CD4-positive, alpha-beta T cell (primary cell): ENCODE data around the gene SAC3D1. TPM values are rescaled to one million over a fixed set of nuclear protein-coding genes. Genes with fewer than 3 reads are reported as not detected.

Experiments used
- ATAC-seq: fragments of 200-7000 bp; cut with Tn5 transposase; one replicate; pipeline ENCODE4 v1.10.0; 2022; ENCODE audit warnings: mild to moderate bottlenecking; ENCODE audit not compliant: poor library complexity
- CTCF ChIA-PET: fragments of 350-600 bp; sonication (Branson Sonifier 250); formaldehyde crosslinking; loops from one replicate; lab custom pipeline; 2021; ENCODE audit warnings: antibody characterized with exemption, inconsistent platforms; lab: Charles Lee
- POLR2A ChIA-PET: fragments of 350-600 bp; sonication (Branson Sonifier 250); formaldehyde crosslinking; loops from one replicate; lab custom pipeline; 2021; ENCODE audit warnings: antibody characterized with exemption, inconsistent platforms; lab: Charles Lee
- DNase-seq, 14 experiments: peaks; one replicate each; pipeline ENCODE4 v3.0.0-alpha.2; 2013 to 2020; ENCODE audit warnings: mixed read lengths in 2 of 14
- H3K27ac ChIP-seq, 2 donors: one replicate each; pipeline versions ENCODE4 v1.5.1 to v1.7.0; 2013; ENCODE audit warnings: low read length in 2 of 2, low read depth in 1 of 2, mild to moderate bottlenecking in 1 of 2
- H3K27me3 ChIP-seq, 2 experiments: 1 replicate in 1 of 2; 2 replicates in 1 of 2; pipeline versions ENCODE4 v1.6.1 to v1.7.0; 2013; ENCODE audit warnings: low read length in 2 of 2, control low read depth in 1 of 2, mild to moderate bottlenecking in 1 of 2, moderate library complexity in 1 of 2; ENCODE audit not compliant: insufficient read depth in 2 of 2, control insufficient read depth in 1 of 2
- H3K36me3 ChIP-seq: one replicate; pipeline ENCODE4 v1.6.1; 2013; ENCODE audit warnings: low read length, control low read depth; ENCODE audit not compliant: insufficient read depth
- H3K4me1 ChIP-seq: one replicate; pipeline ENCODE4 v1.6.1; 2013; ENCODE audit warnings: low read length, control low read depth; ENCODE audit not compliant: insufficient read depth
- H3K4me3 ChIP-seq: one replicate; pipeline ENCODE4 v1.5.1; 2013; ENCODE audit warnings: mild to moderate bottlenecking, low read length, moderate library complexity
- H3K9me3 ChIP-seq, 2 experiments: 1 replicate in 1 of 2; 2 replicates in 1 of 2; pipeline versions ENCODE4 v1.6.1 to v1.7.0; 2013; ENCODE audit warnings: low read length in 2 of 2, mild to moderate bottlenecking in 2 of 2, control low read depth in 1 of 2, moderate library complexity in 1 of 2; ENCODE audit not compliant: control insufficient read depth in 1 of 2, insufficient read depth in 1 of 2
- H3K27ac Mint-ChIP-seq: one replicate; pipeline ENCODE4 v1.8.0; 2020; ENCODE audit warnings: mixed read lengths
- H3K27me3 Mint-ChIP-seq: one replicate; pipeline ENCODE4 v1.8.0; 2021; ENCODE audit warnings: mixed read lengths
- H3K36me3 Mint-ChIP-seq: one replicate; pipeline ENCODE4 v1.8.0; 2021; ENCODE audit warnings: low read depth, mixed read lengths
- H3K4me1 Mint-ChIP-seq: one replicate; pipeline ENCODE4 v1.8.0; 2021; ENCODE audit warnings: low read depth, mixed read lengths
- H3K4me3 Mint-ChIP-seq: one replicate; pipeline ENCODE4 v1.8.0; 2020; ENCODE audit warnings: mild to moderate bottlenecking, mixed read lengths
- H3K9me3 Mint-ChIP-seq: one replicate; pipeline ENCODE4 v1.8.0; 2020; ENCODE audit warnings: mixed read lengths
- intact Hi-C, 2 experiments: fragments of 100-400 bp; cut with DNase I in 1 of 2; cut with micrococcal nuclease in 1 of 2; formaldehyde crosslinking; loops; one replicate each; pipeline versions ENCODE4 v1.15.1 to v1.9.0; 2023 to 2025; cut with DNase I, micrococcal nuclease
- total RNA-seq, 174 experiments: library from RNA in 2 of 174; stranded (reverse) in 2 of 174; gene quantifications; one replicate each; pipeline ENCODE4 v1.2.3 and lab custom pipeline; 2021 to 2026
- TF ChIP-seq, protein P1 (sequence below): fragments of 200-600 bp; IDR thresholded peaks from one replicate; pipeline ENCODE4 v1.8.0; 2022; ENCODE audit warnings: antibody characterized with exemption, mild to moderate bottlenecking

Gene SAC3D1
- total RNA-seq, 2 experiments from 2014 or later = 0.49 to 0.78 TPM

- no peaks in the 10 kb centered on the region for H3K4me1 Mint-ChIP-seq
- intact Hi-C loops = no loop called here
- no peak for ATAC-seq
- DNase-seq = peak in 4 of 14 experiments; percentile 6 to 43 (median 26)
- ChIA-PET POLR2A (interaction anchor here (0.6 to 1.2 kb wide), 2 partner anchors 16 to 500 kb away, joined by 3 read pairs; no protein-coding TSS in a partner anchor), CTCF (interaction anchor here (0.5 kb wide), 1 partner anchor 26 kb away, joined by 3 read pairs; no protein-coding TSS in a partner anchor)
- H3K4me3 ChIP-seq = peak within 1 kb of the TSS; percentile 3
- no peak within 1 kb of the TSS for H3K4me3 Mint-ChIP-seq
- H3K27me3 ChIP-seq = no peaks in the 10 kb centered on the region
- peaks cover 17% of the 10 kb centered on the region for H3K4me1 ChIP-seq
- no peaks in the 10 kb centered on the region for H3K9me3 ChIP-seq
- no peaks in the 10 kb centered on the region for H3K9me3 Mint-ChIP-seq
- H3K27me3 Mint-ChIP-seq = no peaks in the 10 kb centered on the region
- no peaks in the 10 kb centered on the region for H3K36me3 Mint-ChIP-seq
- H3K27ac ChIP-seq = no peak within 1 kb of the TSS
- H3K27ac Mint-ChIP-seq = no peak within 1 kb of the TSS
- TF ChIP-seq, protein P1, sequence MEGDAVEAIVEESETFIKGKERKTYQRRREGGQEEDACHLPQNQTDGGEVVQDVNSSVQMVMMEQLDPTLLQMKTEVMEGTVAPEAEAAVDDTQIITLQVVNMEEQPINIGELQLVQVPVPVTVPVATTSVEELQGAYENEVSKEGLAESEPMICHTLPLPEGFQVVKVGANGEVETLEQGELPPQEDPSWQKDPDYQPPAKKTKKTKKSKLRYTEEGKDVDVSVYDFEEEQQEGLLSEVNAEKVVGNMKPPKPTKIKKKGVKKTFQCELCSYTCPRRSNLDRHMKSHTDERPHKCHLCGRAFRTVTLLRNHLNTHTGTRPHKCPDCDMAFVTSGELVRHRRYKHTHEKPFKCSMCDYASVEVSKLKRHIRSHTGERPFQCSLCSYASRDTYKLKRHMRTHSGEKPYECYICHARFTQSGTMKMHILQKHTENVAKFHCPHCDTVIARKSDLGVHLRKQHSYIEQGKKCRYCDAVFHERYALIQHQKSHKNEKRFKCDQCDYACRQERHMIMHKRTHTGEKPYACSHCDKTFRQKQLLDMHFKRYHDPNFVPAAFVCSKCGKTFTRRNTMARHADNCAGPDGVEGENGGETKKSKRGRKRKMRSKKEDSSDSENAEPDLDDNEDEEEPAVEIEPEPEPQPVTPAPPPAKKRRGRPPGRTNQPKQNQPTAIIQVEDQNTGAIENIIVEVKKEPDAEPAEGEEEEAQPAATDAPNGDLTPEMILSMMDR = no peak
- H3K36me3 ChIP-seq = no peaks in the 10 kb centered on the region
These were observed 44.2 kb upstream of the SAC3D1 start, which contains the start of gene BATF2 for GRCh38 chr11:64996710-64997380. Gene BATF2, minus strand, starts transcription at chr11:64996971. Its CDS starts 57 bp downstream, at chr11:64996914.

DNA sequence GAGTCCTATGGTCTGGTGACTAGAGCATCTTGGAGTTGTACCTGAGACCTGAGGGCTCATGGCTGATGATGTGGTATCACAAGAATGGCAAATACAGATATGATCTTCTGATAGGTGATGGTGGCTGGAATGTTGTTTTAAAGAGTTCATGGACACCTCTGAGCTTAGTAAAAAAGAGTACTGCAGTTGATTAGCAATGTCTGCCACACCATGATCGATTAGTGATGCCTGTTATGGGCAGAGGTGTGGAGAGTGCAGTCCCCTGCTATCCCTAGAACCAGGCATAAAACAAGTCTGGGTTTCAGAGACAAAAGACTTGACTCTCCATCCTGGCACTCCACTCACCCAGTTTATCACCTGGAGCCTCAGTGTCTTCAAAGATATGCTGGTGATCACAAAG lies 42.9 kb upstream of the SAC3D1 start:
- no peak overlapping the region for H3K27ac ChIP-seq
- no peak for DNase-seq
- intact Hi-C loops = no loop called here
- no peaks in the 10 kb centered on the region for H3K9me3 Mint-ChIP-seq
- ChIA-PET CTCF (no interaction called here), POLR2A (no interaction called here)
- H3K27ac Mint-ChIP-seq = no peak overlapping the region
- H3K36me3 ChIP-seq = no peaks in the 10 kb centered on the region
- H3K4me3 ChIP-seq = no peak overlapping the region
- H3K27me3 ChIP-seq = peaks cover 0 to 2% of the 10 kb centered on the region in 2 experiments
- TF ChIP-seq, protein P1 = no peak
- H3K27me3 Mint-ChIP-seq = no peaks in the 10 kb centered on the region
- H3K4me3 Mint-ChIP-seq = no peak overlapping the region
- no peaks in the 10 kb centered on the region for H3K36me3 Mint-ChIP-seq
- ATAC-seq = no peak
- peaks cover 17% of the 10 kb centered on the region for H3K4me1 ChIP-seq
- no peaks in the 10 kb centered on the region for H3K9me3 ChIP-seq
- H3K4me1 Mint-ChIP-seq = no peaks in the 10 kb centered on the region

GRCh38 chr11:64998690-64999431 lies 42.1 kb upstream of the SAC3D1 start:
- H3K9me3 ChIP-seq = no peaks in the 10 kb centered on the region
- POLR2A ChIA-PET = no interaction called here
- H3K4me3 Mint-ChIP-seq = no peak overlapping the region
- no peak overlapping the region for H3K4me3 ChIP-seq
- intact Hi-C loops = no loop called here
- no peak overlapping the region for H3K27ac ChIP-seq
- CTCF ChIA-PET = no interaction called here
- no peaks in the 10 kb centered on the region for H3K36me3 ChIP-seq
- H3K27ac Mint-ChIP-seq = no peak overlapping the region
- H3K36me3 Mint-ChIP-seq = no peaks in the 10 kb centered on the region
- H3K4me1 ChIP-seq = peaks cover 17% of the 10 kb centered on the region
- H3K27me3 Mint-ChIP-seq = no peaks in the 10 kb centered on the region
- DNase-seq (no peak), ATAC-seq (no peak)
- peaks cover 0 to 2% of the 10 kb centered on the region in 2 experiments for H3K27me3 ChIP-seq
- TF ChIP-seq, protein P1 = no peak
- H3K4me1 Mint-ChIP-seq = no peaks in the 10 kb centered on the region
- no peaks in the 10 kb centered on the region for H3K9me3 Mint-ChIP-seq
